HG03175 (cell line): ENCODE results near the gene GTPBP2.
"Not testable (repeated sequence)": the region's sequence is repeated elsewhere in the genome, so short reads cannot be mapped to it uniquely, and the experiment has no call there.

Experiments used
- ATAC-seq: cut with Tn5 transposase; IDR thresholded peaks from one replicate; pipeline ENCODE4 v1.9.1; 2021; ENCODE audit warnings: mild to moderate bottlenecking, moderate library complexity; ENCODE audit not compliant: unreplicated experiment

GTPBP2 gene

GRCh38 chr6:43625393-43625992 lies 3.6 kb downstream of the GTPBP2 start:
- ATAC-seq: no peak

- no peak for ATAC-seq
These were observed 4.2 kb downstream of the GTPBP2 start for GRCh38 chr6:43624786-43625288.

- no peak for ATAC-seq
These were observed 4.9 kb downstream of the GTPBP2 start for GRCh38 chr6:43623880-43624785.

GRCh38 chr6:43622541-43622940 lies 6.5 kb downstream of the GTPBP2 start:
- ATAC-seq: no peak

GRCh38 chr6:43621836-43622180 lies 7.3 kb downstream of the GTPBP2 start:
- no peak for ATAC-seq

- no peak for ATAC-seq
These were observed 7.8 kb downstream of the GTPBP2 start for GRCh38 chr6:43621078-43621835.

- ATAC-seq: no peak
These were observed 12.2 kb downstream of the GTPBP2 start for GRCh38 chr6:43616725-43617472.

- ATAC-seq: no peak
These were observed 14.7 kb downstream of the GTPBP2 start for GRCh38 chr6:43614396-43614730.

GRCh38 chr6:43613721-43614395 lies 15.2 kb downstream of the GTPBP2 start:
- ATAC-seq: no peak

- no peak for ATAC-seq
These were observed 18.6 kb downstream of the GTPBP2 start for GRCh38 chr6:43610431-43610830.

GRCh38 chr6:43609402-43609801 lies 19.7 kb downstream of the GTPBP2 start:
- ATAC-seq: no peak

GRCh38 chr6:43608807-43609206 lies 20.3 kb downstream of the GTPBP2 start:
- ATAC-seq: no peak

GRCh38 chr6:43608310-43608763 lies 20.7 kb downstream of the GTPBP2 start:
- ATAC-seq: no peak

GRCh38 chr6:43606019-43606418 lies 23.0 kb downstream of the GTPBP2 start:
- no peak for ATAC-seq

- ATAC-seq: no peak
These were observed 24.9 kb downstream of the GTPBP2 start for GRCh38 chr6:43604174-43604573.

GRCh38 chr6:43600595-43600994 lies 28.5 kb downstream of the GTPBP2 start:
- ATAC-seq: no peak

GRCh38 chr6:43593938-43594337 lies 35.1 kb downstream of the GTPBP2 start:
- no peak for ATAC-seq

- not testable (repeated sequence) for ATAC-seq
These were observed 39.5 kb downstream of the GTPBP2 start for GRCh38 chr6:43589564-43589963.

- no peak for ATAC-seq
These were observed 40.9 kb downstream of the GTPBP2 start for GRCh38 chr6:43588194-43588593.

- ATAC-seq: no peak
These were observed 44.0 kb downstream of the GTPBP2 start for GRCh38 chr6:43584892-43585570.
